Caco-2 (cell line): Measurements from ENCODE around the gene PSMD11. TPM values are rescaled to one million over a fixed set of nuclear protein-coding genes. Genes with fewer than 3 reads are reported as not detected.

Source experiments
- BruUV-seq: library from RNA; stranded (reverse); fragments of 400-500 nt; replicated peaks from 2 replicates; lab custom pipeline; 2021; lab: Mats Ljungman, UMichigan
- CTCF ChIA-PET: fragments of 300-600 bp; sonication (Branson Sonifier 250); formaldehyde crosslinking; loops from one replicate; lab custom pipeline; 2022; ENCODE audit warnings: antibody characterized with exemption; lab: Charles Lee
- POLR2A ChIA-PET: fragments of 300-600 bp; sonication (Branson Sonifier 250); formaldehyde crosslinking; loops from one replicate; lab custom pipeline; 2022; ENCODE audit warnings: antibody characterized with exemption; lab: Charles Lee
- DNase-seq, 2 experiments: peaks; one replicate each; pipeline versions ENCODE4 v3.0.0 to v3.0.0-alpha.2; 2020 to 2022
- H3K27me3 ChIP-seq: replicated peaks from 2 replicates; pipeline ENCODE4 v1.6.0; 2011; ENCODE audit warnings: low read length; ENCODE audit not compliant: control insufficient read depth, insufficient read depth
- H3K36me3 ChIP-seq: 2 replicates; pipeline ENCODE4 v1.5.1; 2011; ENCODE audit warnings: low read length; ENCODE audit not compliant: control insufficient read depth, insufficient read depth
- H3K4me1 ChIP-seq: fragments of 250-450 bp; sonication (Bioruptor Pico); 2 replicates; pipeline ENCODE4 v1.5.1; 2020; ENCODE audit warnings: mild to moderate bottlenecking
- H3K4me3 ChIP-seq: 2 replicates; pipeline ENCODE4 v1.5.1; 2011; ENCODE audit warnings: low read depth, mild to moderate bottlenecking, control low read depth, low read length
- H3K9me3 ChIP-seq: fragments of 250-450 bp; sonication (Bioruptor Pico); 2 replicates; pipeline ENCODE4 v1.5.1; 2020; ENCODE audit warnings: mild to moderate bottlenecking, moderate library complexity
- H3K27ac Mint-ChIP-seq: one replicate; pipeline ENCODE4 v1.8.0; 2022; ENCODE audit warnings: mixed read lengths; ENCODE audit not compliant: unreplicated experiment
- H3K27me3 Mint-ChIP-seq: one replicate; pipeline ENCODE4 v1.8.0; 2022; ENCODE audit warnings: mixed read lengths; ENCODE audit not compliant: insufficient read depth, unreplicated experiment
- H3K36me3 Mint-ChIP-seq: one replicate; pipeline ENCODE4 v1.8.0; 2022; ENCODE audit warnings: mild to moderate bottlenecking, mixed read lengths; ENCODE audit not compliant: insufficient read depth, unreplicated experiment
- H3K4me1 Mint-ChIP-seq: one replicate; pipeline ENCODE4 v1.8.0; 2022; ENCODE audit warnings: low read depth, mixed read lengths; ENCODE audit not compliant: unreplicated experiment
- H3K4me3 Mint-ChIP-seq: one replicate; pipeline ENCODE4 v1.8.0; 2022; ENCODE audit warnings: mild to moderate bottlenecking, moderate library complexity, mixed read lengths; ENCODE audit not compliant: unreplicated experiment
- H3K9me3 Mint-ChIP-seq: one replicate; pipeline ENCODE4 v1.8.0; 2022; ENCODE audit warnings: mixed read lengths; ENCODE audit not compliant: unreplicated experiment
- intact Hi-C: fragments of 100-400 bp; cut with micrococcal nuclease; formaldehyde crosslinking; loops from one replicate; pipeline ENCODE4 v1.10.0; 2022; ENCODE audit not compliant: unreplicated experiment
- total RNA-seq: library from RNA; stranded (reverse); gene quantifications from 2 replicates; pipeline ENCODE4 v1.2.3, GENCODE V29; 2022
- TF ChIP-seq, protein P1 (sequence below), 2 experiments: fragments of 200-600 bp in 1 of 2; IDR thresholded peaks; 1 replicate in 1 of 2; 2 replicates in 1 of 2; pipeline versions ENCODE4 v1.5.1 to v1.8.0; 2011 to 2022; ENCODE audit warnings: antibody characterized with exemption in 1 of 2, control low read depth in 1 of 2, inconsistent platforms in 1 of 2, low read depth in 1 of 2, low read length in 1 of 2, mild to moderate bottlenecking in 1 of 2, moderate library complexity in 1 of 2; ENCODE audit not compliant: insufficient read depth in 1 of 2, severe bottlenecking in 1 of 2, unreplicated experiment in 1 of 2

The PSMD11 gene
- total RNA-seq, 1 experiment from 2014 or later = 208 TPM

DNA sequence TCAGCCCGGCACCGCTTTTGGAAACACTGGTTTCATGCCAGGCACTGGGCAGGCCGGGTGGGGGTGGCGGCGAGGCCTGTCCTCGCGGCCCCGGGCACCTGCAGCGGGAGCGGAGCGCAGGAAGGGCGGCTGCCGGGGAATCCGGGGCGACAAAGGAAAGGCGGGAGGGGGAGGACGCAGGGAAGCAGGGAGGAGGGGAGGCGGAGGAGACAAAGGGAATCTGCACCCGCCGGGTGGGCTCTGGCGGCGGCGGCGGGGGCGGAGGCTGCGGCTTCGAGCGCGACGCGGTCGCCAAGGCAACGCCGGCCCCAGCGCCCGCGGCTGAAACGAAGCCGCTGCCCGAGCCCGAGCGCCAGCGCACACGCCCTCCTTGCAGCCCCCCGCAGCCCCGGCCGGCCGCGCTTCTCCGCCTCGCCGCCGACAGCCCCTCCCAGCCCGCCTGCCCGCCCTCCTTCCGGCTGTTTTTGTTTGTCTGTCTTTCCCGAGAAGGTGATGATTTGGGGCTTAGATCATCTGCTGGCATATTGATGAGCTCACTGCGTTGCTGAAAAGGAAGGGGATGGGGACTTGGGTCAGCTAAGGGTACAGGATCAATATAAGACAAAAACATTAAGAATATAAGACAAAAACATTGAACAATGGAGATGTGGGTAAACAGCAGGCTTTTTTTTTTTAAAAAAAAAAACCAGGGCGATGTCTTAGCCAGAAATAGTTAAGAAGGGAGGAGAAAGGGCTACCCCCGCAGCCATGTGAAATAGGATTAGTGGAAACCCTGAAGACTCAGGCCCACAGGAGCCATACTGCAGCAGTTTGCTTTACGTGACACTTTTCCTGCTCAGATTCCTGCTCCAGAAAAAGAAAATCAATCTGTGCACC lies 75.2 kb downstream of the PSMD11 start:
- ChIA-PET CTCF (no interaction called here), POLR2A (no interaction called here)
- intact Hi-C loops = loop anchor here (10.0 kb wide), 1 partner anchor 345 kb away; no protein-coding TSS in a partner anchor
- DNase-seq = no peak
- BruUV-seq = no TSS peak
- Histone ChIP-seq H3K4me3 (no peak overlapping the region), H3K9me3 (no peaks in the 10 kb centered on the region), H3K4me1 (no peaks in the 10 kb centered on the region), H3K36me3 (no peaks in the 10 kb centered on the region; the same call in 1 of the 2 replicates), H3K27me3 (no peaks in the 10 kb centered on the region)
- TF ChIP-seq, protein P1, sequence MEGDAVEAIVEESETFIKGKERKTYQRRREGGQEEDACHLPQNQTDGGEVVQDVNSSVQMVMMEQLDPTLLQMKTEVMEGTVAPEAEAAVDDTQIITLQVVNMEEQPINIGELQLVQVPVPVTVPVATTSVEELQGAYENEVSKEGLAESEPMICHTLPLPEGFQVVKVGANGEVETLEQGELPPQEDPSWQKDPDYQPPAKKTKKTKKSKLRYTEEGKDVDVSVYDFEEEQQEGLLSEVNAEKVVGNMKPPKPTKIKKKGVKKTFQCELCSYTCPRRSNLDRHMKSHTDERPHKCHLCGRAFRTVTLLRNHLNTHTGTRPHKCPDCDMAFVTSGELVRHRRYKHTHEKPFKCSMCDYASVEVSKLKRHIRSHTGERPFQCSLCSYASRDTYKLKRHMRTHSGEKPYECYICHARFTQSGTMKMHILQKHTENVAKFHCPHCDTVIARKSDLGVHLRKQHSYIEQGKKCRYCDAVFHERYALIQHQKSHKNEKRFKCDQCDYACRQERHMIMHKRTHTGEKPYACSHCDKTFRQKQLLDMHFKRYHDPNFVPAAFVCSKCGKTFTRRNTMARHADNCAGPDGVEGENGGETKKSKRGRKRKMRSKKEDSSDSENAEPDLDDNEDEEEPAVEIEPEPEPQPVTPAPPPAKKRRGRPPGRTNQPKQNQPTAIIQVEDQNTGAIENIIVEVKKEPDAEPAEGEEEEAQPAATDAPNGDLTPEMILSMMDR (IDR thresholded peaks at IDR 0.05; ENCODE audit: insufficient read depth in 1 of 2, low read depth in 1 of 2, low read length in 1 of 2, severe bottlenecking in 1 of 2, unreplicated experiment in 1 of 2) = no peak
- H3K4me3 Mint-ChIP-seq = no peak overlapping the region
- no peaks in the 10 kb centered on the region for H3K4me1 Mint-ChIP-seq
- H3K36me3 Mint-ChIP-seq = peaks cover 52% of the 10 kb centered on the region
- H3K27ac Mint-ChIP-seq = peak overlapping the region; percentile 30
- no peaks in the 10 kb centered on the region for H3K9me3 Mint-ChIP-seq
- no peaks in the 10 kb centered on the region for H3K27me3 Mint-ChIP-seq

DNA sequence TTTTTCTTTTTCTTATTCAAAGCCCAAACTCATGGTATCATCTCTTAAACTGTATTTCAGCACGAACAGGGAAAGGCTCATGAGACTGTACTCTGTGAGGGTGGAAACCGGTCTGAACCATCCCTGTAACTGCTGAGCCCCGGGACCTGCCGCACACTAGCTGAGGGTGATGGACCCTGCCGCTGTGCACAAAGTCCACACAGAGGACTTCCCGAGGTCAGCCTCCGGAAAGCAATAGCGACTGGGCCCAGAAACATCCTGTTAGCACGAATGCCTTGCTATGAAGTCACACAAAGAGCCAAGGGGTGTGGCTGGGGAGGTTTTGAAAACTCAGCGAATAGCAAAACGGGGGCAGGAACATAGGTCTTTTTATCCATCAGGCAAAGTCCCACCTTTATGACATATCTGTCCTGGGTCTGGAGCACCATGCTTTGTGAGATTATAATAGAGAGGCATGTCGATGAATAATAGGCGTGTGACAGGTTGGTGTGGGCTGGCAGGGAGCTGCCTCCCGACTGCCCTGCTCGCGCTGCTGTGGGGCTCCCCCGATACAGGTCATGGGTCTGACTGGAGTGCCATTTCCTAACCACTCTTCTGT lies 75.9 kb downstream of the PSMD11 start:
- intact Hi-C loops = no loop called here
- Mint-ChIP-seq H3K36me3 (peaks cover 52% of the 10 kb centered on the region), H3K4me3 (no peak overlapping the region), H3K27me3 (no peaks in the 10 kb centered on the region), H3K27ac (no peak overlapping the region), H3K9me3 (no peaks in the 10 kb centered on the region), H3K4me1 (no peaks in the 10 kb centered on the region)
- CTCF ChIA-PET = no interaction called here
- Histone ChIP-seq H3K9me3 (no peaks in the 10 kb centered on the region), H3K27me3 (no peaks in the 10 kb centered on the region), H3K4me3 (no peak overlapping the region), H3K36me3 (no peaks in the 10 kb centered on the region; the same call in 1 of the 2 replicates), H3K4me1 (no peaks in the 10 kb centered on the region)
- BruUV-seq = no TSS peak
- POLR2A ChIA-PET = no interaction called here
- TF ChIP-seq, protein P1 (IDR thresholded peaks at IDR 0.05; ENCODE audit: insufficient read depth in 1 of 2, low read depth in 1 of 2, low read length in 1 of 2, severe bottlenecking in 1 of 2, unreplicated experiment in 1 of 2) = no peak
- no peak for DNase-seq

DNA sequence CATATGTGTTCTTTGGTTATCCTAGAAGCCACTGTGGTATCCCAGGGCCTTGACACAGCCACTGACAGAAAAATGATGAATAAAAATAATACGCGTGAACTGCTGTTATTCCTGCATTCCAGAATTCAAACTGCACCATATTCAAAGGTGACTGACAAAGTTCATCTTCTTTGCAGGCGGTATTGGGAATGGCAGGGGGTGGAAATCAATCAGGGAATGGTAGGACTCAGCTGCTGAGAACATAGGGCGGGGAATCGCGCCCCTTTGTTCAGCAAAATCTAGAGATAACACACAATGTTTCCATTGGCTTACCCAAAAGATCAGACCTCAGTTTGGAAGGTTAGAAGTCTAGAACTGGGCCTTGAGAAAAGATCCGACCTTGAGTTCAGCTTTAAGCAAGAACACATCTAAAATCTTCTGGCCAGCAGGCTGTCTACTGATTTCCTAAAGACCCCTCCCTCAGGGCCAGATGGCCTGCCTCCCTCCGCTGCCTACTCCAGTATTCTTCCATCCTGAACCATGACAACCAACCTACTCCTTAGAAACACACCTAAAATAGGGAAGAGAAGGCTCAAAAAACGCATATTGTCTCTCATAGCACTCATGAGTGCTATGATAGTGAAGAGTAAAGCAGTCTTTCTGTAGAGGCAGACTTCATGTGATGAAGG lies 76.6 kb downstream of the PSMD11 start:
- Mint-ChIP-seq H3K4me1 (no peaks in the 10 kb centered on the region), H3K27ac (no peak overlapping the region), H3K27me3 (no peaks in the 10 kb centered on the region), H3K9me3 (no peaks in the 10 kb centered on the region), H3K36me3 (peaks cover 48% of the 10 kb centered on the region), H3K4me3 (no peak overlapping the region)
- DNase-seq = no peak
- Histone ChIP-seq H3K27me3 (no peaks in the 10 kb centered on the region), H3K36me3 (no peaks in the 10 kb centered on the region; the same call in 1 of the 2 replicates), H3K4me1 (no peaks in the 10 kb centered on the region), H3K4me3 (no peak overlapping the region), H3K9me3 (no peaks in the 10 kb centered on the region)
- TF ChIP-seq, protein P1 (IDR thresholded peaks at IDR 0.05; ENCODE audit: insufficient read depth in 1 of 2, low read depth in 1 of 2, low read length in 1 of 2, severe bottlenecking in 1 of 2, unreplicated experiment in 1 of 2) = no peak
- intact Hi-C loops = no loop called here
- POLR2A ChIA-PET = no interaction called here
- CTCF ChIA-PET = no interaction called here
- no TSS peak for BruUV-seq
